ENCODE results near the gene FUT8.

The FUT8 gene

GRCh38 chr14:65580973-65581372, 168.4 kb downstream of the FUT8 start:
- TF ChIP-seq CTCF (IDR thresholded peaks at IDR 0.05; ENCODE audit: low read depth, low read length): no peak
- H3K4me3 ChIP-seq (ENCODE audit: low read depth, low read length): no peak overlapping the region

- no peak overlapping the region for H3K4me3 ChIP-seq (ENCODE audit: low read depth, low read length)
- TF ChIP-seq CTCF (IDR thresholded peaks at IDR 0.05; ENCODE audit: low read depth, low read length): no peak
Observed at GRCh38 chr14:65581378-65581777, 168.8 kb downstream of the FUT8 start.

- TF ChIP-seq CTCF (IDR thresholded peaks at IDR 0.05; ENCODE audit: low read depth, low read length): no peak
- H3K4me3 ChIP-seq (ENCODE audit: low read depth, low read length): no peak overlapping the region
Observed at GRCh38 chr14:65581799-65582198, 169.3 kb downstream of the FUT8 start.

GRCh38 chr14:65585216-65585615, 172.7 kb downstream of the FUT8 start:
- no peak overlapping the region for H3K4me3 ChIP-seq (ENCODE audit: low read depth, low read length)
- TF ChIP-seq CTCF (IDR thresholded peaks at IDR 0.05; ENCODE audit: low read depth, low read length): no peak

- no peak overlapping the region for H3K4me3 ChIP-seq (ENCODE audit: low read depth, low read length)
- no peak for TF ChIP-seq CTCF (IDR thresholded peaks at IDR 0.05; ENCODE audit: low read depth, low read length)
Observed at GRCh38 chr14:65588426-65589140, 176.1 kb downstream of the FUT8 start.

- no peak overlapping the region for H3K4me3 ChIP-seq (ENCODE audit: low read depth, low read length)
- TF ChIP-seq CTCF (IDR thresholded peaks at IDR 0.05; ENCODE audit: low read depth, low read length): no peak
Observed at GRCh38 chr14:65594153-65594881, 181.8 kb downstream of the FUT8 start.

GRCh38 chr14:65594882-65595237, 182.3 kb downstream of the FUT8 start:
- no peak overlapping the region for H3K4me3 ChIP-seq (ENCODE audit: low read depth, low read length)
- TF ChIP-seq CTCF (IDR thresholded peaks at IDR 0.05; ENCODE audit: low read depth, low read length): no peak

Measured in WI38 (cell line).